ENCODE data around the gene KLHL35.

KLHL35 gene

GRCh38 chr11:75472081-75472732, 39.2 kb upstream of the KLHL35 start:
- TF ChIP-seq EZH2phosphoT487 (IDR thresholded peaks at IDR 0.05; ENCODE audit: borderline replicate concordance, low read length) (no peak), CTCF (IDR thresholded peaks at IDR 0.05; ENCODE audit: low read depth, low read length, poor library complexity, severe bottlenecking) (no peak)
- H3K4me1 ChIP-seq (ENCODE audit: control insufficient read depth, low read length) = peaks cover 26% of the 10 kb centered on the region

GRCh38 chr11:75471176-75471973, 38.4 kb upstream of the KLHL35 start:
- H3K27ac ChIP-seq (ENCODE audit: low read depth, low read length) = no peak overlapping the region
- H3K79me2 ChIP-seq (ENCODE audit: control insufficient read depth, low read length) = no peaks in the 10 kb centered on the region
- H3K9me3 ChIP-seq (ENCODE audit: control insufficient read depth, insufficient read depth, low read length) = no peaks in the 10 kb centered on the region
- H3K36me3 ChIP-seq (ENCODE audit: control insufficient read depth, low read length) = no peaks in the 10 kb centered on the region
- no peak overlapping the region for H3K4me3 ChIP-seq (ENCODE audit: low read length)
- H3K9me2 ChIP-seq (replicated peaks; ENCODE audit: control insufficient read depth, low read length) = no peaks in the 10 kb centered on the region
- TF ChIP-seq CTCF (IDR thresholded peaks at IDR 0.05; ENCODE audit: low read depth, low read length, poor library complexity, severe bottlenecking) (no peak), EZH2phosphoT487 (IDR thresholded peaks at IDR 0.05; ENCODE audit: borderline replicate concordance, low read length) (no peak)
- H4K20me1 ChIP-seq (ENCODE audit: control insufficient read depth, insufficient read depth, low read depth, low read length) = no peaks in the 10 kb centered on the region
- H3K4me1 ChIP-seq (ENCODE audit: control insufficient read depth, low read length) = peaks cover 26% of the 10 kb centered on the region
- no peaks in the 10 kb centered on the region for H3F3A ChIP-seq (ENCODE audit: control insufficient read depth, insufficient read depth)
- H3K27me3 ChIP-seq (ENCODE audit: control insufficient read depth, low read length) = peaks cover 9% of the 10 kb centered on the region; the same call in 1 of the 2 replicates
- no peak overlapping the region for H3K4me2 ChIP-seq (ENCODE audit: low read length)

More at GRCh38 chr11:75472081-75472732, 39.2 kb upstream of the KLHL35 start:
- H3K4me3 ChIP-seq (ENCODE audit: low read length) = no peak overlapping the region
- no peaks in the 10 kb centered on the region for H3K9me3 ChIP-seq (ENCODE audit: control insufficient read depth, insufficient read depth, low read length)
- no peaks in the 10 kb centered on the region for H3K9me2 ChIP-seq (replicated peaks; ENCODE audit: control insufficient read depth, low read length)
- peaks cover 9% of the 10 kb centered on the region; the same call in 1 of the 2 replicates for H3K27me3 ChIP-seq (ENCODE audit: control insufficient read depth, low read length)
- no peaks in the 10 kb centered on the region for H3F3A ChIP-seq (ENCODE audit: control insufficient read depth, insufficient read depth)
- H4K20me1 ChIP-seq (ENCODE audit: control insufficient read depth, insufficient read depth, low read depth, low read length) = no peaks in the 10 kb centered on the region
- H3K4me2 ChIP-seq (ENCODE audit: low read length) = no peak overlapping the region
- no peak overlapping the region for H3K27ac ChIP-seq (ENCODE audit: low read depth, low read length)
- H3K36me3 ChIP-seq (ENCODE audit: control insufficient read depth, low read length) = no peaks in the 10 kb centered on the region
- H3K79me2 ChIP-seq (ENCODE audit: control insufficient read depth, low read length) = no peaks in the 10 kb centered on the region

- Histone ChIP-seq H3K9me2 (replicated peaks; ENCODE audit: control insufficient read depth, low read length) (no peaks in the 10 kb centered on the region), H3K4me2 (ENCODE audit: low read length) (no peak overlapping the region), H3K27ac (ENCODE audit: low read depth, low read length) (no peak overlapping the region), H4K20me1 (ENCODE audit: control insufficient read depth, insufficient read depth, low read depth, low read length) (no peaks in the 10 kb centered on the region), H3F3A (ENCODE audit: control insufficient read depth, insufficient read depth) (no peaks in the 10 kb centered on the region), H3K36me3 (ENCODE audit: control insufficient read depth, low read length) (no peaks in the 10 kb centered on the region), H3K4me1 (ENCODE audit: control insufficient read depth, low read length) (peaks cover 19% of the 10 kb centered on the region), H3K4me3 (ENCODE audit: low read length) (no peak overlapping the region), H3K27me3 (ENCODE audit: control insufficient read depth, low read length) (peaks cover 9% of the 10 kb centered on the region; the same call in 1 of the 2 replicates), H3K79me2 (ENCODE audit: control insufficient read depth, low read length) (no peaks in the 10 kb centered on the region), H3K9me3 (ENCODE audit: control insufficient read depth, insufficient read depth, low read length) (no peaks in the 10 kb centered on the region)
- no peak for TF ChIP-seq CTCF (IDR thresholded peaks at IDR 0.05; ENCODE audit: low read depth, low read length, poor library complexity, severe bottlenecking)
- TF ChIP-seq EZH2phosphoT487 (IDR thresholded peaks at IDR 0.05; ENCODE audit: borderline replicate concordance, low read length) = no peak
Observed at GRCh38 chr11:75470476-75471080, 37.6 kb upstream of the KLHL35 start.
